ENCODE results near the gene RBM45. TPM values are rescaled to one million over a fixed set of nuclear protein-coding genes. Genes with fewer than 3 reads are reported as not detected.

Gene RBM45
- polyA plus RNA-seq, 2 of the 4 experiments (the other 2 are of a cell fraction) = 15.2 to 20.9 TPM

DNA sequence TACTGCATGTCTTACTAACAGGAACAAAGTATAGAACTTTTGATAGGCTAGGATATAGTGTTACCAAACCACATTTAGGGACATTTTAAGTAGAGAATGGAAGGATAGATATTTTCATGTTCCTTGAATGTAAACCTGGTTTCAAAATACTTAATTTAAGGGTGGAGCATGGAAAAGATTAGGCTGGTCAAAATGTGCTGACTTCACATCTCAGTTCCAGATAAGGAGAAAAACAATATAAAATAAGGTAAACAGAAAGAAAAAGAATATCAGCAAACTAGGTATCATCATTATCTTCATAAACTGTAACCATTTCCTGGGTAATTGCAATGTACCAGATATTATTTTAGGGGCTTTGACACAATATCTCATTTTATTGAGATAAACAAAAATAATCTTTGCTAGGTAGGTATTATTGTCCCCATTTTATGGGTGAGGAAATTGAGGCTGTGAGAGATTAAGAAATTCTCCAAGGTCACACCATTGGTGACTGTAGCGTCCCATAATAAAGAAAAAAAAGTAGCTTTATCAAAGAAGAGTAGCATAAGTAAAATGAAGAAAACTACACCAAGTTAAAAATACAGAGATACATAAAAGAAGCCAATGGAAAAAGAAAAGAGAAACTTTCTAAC lies 43.3 kb upstream of the RBM45 start:
- Histone ChIP-seq H3K4me1 (peaks cover 29% of the 10 kb centered on the region; the same call in 2 of the 3 replicates), H3K9me3 (no peaks in the 10 kb centered on the region), H3K4me2 (peak overlapping the region; percentile 77), H3K27ac (0 out of 6 replicates have a peak overlapping the region, but pooled peaks of 1 of the 2 experiments have one; percentile 58), H3K4me3 (no peak overlapping the region)
- WGBS (ENCODE audit: missing lambda C conversion rate) = 91% methylated on average over 1 of the region's 1 CpG
- no peak for FAIRE-seq
- TF ChIP-seq EHMT2 (IDR thresholded peaks at IDR 0.05; ENCODE audit: low read depth) (no peak), RCOR1 (IDR thresholded peaks at IDR 0.05; ENCODE audit: low read depth, low read length) (no peak)
- ChIA-PET POLR2A (no interaction called here), CTCF (interaction anchor here (0.6 to 1.5 kb wide), 4 partner anchors 9 to 85 kb away, joined by 3 to 23 read pairs (median 4); no protein-coding TSS in a partner anchor)
- no peak for ATAC-seq
- DNase-seq (ENCODE audit: low read depth in 1 of 2, low spot score in 1 of 2) = no peak

DNA sequence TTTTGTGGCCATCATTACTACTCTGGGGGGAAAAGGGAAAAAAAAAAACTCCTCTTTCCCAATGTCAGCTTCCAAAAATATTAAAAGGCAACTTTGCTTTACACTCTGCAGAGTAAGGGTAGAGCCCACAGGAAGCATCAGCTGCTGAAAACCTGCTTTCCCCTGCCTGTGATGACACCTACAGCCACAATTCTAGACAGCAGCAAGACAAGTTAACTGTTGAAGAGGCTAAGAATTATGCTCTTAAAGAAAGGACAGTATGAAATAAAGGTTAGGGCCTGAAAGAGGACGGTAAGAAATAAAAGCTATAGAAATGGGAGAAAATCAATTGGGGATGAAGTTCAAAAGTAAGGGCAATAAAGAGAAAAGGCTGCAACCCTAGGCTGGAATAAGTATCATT lies 42.7 kb upstream of the RBM45 start:
- no peaks in the 10 kb centered on the region for H3K9me3 ChIP-seq
- DNase-seq (ENCODE audit: low read depth in 1 of 2, low spot score in 1 of 2) = peak in 1 of 2 experiments; percentile 58
- H3K4me1 ChIP-seq = peaks cover 35% of the 10 kb centered on the region; the same call in 2 of the 3 replicates
- FAIRE-seq = no peak
- TF ChIP-seq, protein P1, sequence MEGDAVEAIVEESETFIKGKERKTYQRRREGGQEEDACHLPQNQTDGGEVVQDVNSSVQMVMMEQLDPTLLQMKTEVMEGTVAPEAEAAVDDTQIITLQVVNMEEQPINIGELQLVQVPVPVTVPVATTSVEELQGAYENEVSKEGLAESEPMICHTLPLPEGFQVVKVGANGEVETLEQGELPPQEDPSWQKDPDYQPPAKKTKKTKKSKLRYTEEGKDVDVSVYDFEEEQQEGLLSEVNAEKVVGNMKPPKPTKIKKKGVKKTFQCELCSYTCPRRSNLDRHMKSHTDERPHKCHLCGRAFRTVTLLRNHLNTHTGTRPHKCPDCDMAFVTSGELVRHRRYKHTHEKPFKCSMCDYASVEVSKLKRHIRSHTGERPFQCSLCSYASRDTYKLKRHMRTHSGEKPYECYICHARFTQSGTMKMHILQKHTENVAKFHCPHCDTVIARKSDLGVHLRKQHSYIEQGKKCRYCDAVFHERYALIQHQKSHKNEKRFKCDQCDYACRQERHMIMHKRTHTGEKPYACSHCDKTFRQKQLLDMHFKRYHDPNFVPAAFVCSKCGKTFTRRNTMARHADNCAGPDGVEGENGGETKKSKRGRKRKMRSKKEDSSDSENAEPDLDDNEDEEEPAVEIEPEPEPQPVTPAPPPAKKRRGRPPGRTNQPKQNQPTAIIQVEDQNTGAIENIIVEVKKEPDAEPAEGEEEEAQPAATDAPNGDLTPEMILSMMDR (IDR thresholded peaks at IDR 0.05) = peak; percentile 28; the same call in 2 of the 3 replicates
- TF ChIP-seq KDM5A (IDR thresholded peaks at IDR 0.05) (peak; percentile 67; the same call in 1 of the 2 replicates), RAD21 (conservative IDR thresholded peaks at IDR 0.05 in 1 of 2, IDR thresholded peaks at IDR 0.05 in 1 of 2) (peak; percentile 45 to 59), NR3C1 (IDR thresholded peaks at IDR 0.05) (no peak), SMC3 (IDR thresholded peaks at IDR 0.05) (peak; percentile 40; the same call in 1 of the 3 replicates)
- ChIA-PET CTCF (interaction anchor here (0.6 to 1.5 kb wide), 8 partner anchors 10 to 349 kb away, joined by 3 to 23 read pairs (median 4); partner anchors contain the start of gene RBM45), POLR2A (interaction anchor here (0.5 kb wide), 1 partner anchor 18 kb away, joined by 3 read pairs; no protein-coding TSS in a partner anchor)
- ATAC-seq = no peak
- 0 out of 6 replicates have a peak overlapping the region, but pooled peaks of 1 of the 2 experiments have one; percentile 58 for H3K27ac ChIP-seq
- no peak overlapping the region for H3K4me3 ChIP-seq
- 6% methylated on average over 1 of the region's 1 CpG for WGBS (ENCODE audit: missing lambda C conversion rate)
- peak overlapping the region; percentile 77 for H3K4me2 ChIP-seq

DNA sequence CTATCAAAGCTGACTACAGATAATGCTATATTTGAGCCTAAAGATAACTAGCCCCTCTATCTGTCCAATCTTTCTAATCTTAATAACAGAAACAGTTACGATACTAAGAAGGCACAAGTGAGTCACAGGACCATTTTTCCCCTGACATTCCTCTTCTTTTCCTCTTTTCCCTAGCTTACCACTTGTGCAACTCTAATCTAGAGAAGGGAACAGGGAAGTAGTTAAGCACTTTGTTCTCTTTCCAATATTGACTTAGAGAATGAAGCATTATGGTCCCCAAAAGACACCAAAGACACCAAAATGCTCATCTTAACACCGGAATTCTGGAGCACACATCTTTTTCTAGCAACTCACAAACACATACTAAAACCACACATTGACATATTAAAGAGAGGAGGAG lies 41.4 kb upstream of the RBM45 start:
- ChIA-PET CTCF (interaction anchor here (0.8 to 1.9 kb wide), 3 partner anchors 13 to 343 kb away, joined by 3 to 7 read pairs (median 3); partner anchors contain the start of gene RBM45), POLR2A (no interaction called here)
- H3K27ac ChIP-seq = peak overlapping the region; percentile 30 to 32; a peak in 4 of 6 replicates
- H3K4me2 ChIP-seq = peak overlapping the region; percentile 77
- WGBS (ENCODE audit: missing lambda C conversion rate) = 18% methylated on average over 2 of the region's 2 CpGs
- TF ChIP-seq CEBPB (IDR thresholded peaks at IDR 0.05) = peak; percentile 8 to 22; a peak in 1 of 4 replicates
- TF ChIP-seq ZC3H11A (IDR thresholded peaks at IDR 0.05) = no peak
- TF ChIP-seq, protein P2, sequence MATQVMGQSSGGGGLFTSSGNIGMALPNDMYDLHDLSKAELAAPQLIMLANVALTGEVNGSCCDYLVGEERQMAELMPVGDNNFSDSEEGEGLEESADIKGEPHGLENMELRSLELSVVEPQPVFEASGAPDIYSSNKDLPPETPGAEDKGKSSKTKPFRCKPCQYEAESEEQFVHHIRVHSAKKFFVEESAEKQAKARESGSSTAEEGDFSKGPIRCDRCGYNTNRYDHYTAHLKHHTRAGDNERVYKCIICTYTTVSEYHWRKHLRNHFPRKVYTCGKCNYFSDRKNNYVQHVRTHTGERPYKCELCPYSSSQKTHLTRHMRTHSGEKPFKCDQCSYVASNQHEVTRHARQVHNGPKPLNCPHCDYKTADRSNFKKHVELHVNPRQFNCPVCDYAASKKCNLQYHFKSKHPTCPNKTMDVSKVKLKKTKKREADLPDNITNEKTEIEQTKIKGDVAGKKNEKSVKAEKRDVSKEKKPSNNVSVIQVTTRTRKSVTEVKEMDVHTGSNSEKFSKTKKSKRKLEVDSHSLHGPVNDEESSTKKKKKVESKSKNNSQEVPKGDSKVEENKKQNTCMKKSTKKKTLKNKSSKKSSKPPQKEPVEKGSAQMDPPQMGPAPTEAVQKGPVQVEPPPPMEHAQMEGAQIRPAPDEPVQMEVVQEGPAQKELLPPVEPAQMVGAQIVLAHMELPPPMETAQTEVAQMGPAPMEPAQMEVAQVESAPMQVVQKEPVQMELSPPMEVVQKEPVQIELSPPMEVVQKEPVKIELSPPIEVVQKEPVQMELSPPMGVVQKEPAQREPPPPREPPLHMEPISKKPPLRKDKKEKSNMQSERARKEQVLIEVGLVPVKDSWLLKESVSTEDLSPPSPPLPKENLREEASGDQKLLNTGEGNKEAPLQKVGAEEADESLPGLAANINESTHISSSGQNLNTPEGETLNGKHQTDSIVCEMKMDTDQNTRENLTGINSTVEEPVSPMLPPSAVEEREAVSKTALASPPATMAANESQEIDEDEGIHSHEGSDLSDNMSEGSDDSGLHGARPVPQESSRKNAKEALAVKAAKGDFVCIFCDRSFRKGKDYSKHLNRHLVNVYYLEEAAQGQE (IDR thresholded peaks at IDR 0.05) = no peak
- TF ChIP-seq JUNB (IDR thresholded peaks at IDR 0.05) = 0 out of 2 replicates have a peak, but pooled peaks have one; percentile 19
- H3K9me3 ChIP-seq = no peaks in the 10 kb centered on the region
- DNase-seq (ENCODE audit: low read depth in 1 of 2, low spot score in 1 of 2) (peak in 1 of 2 experiments; percentile 26), ATAC-seq (no peak), FAIRE-seq (no peak)
- peak overlapping the region; percentile 26; the same call in 2 of the 3 replicates for H3K4me3 ChIP-seq
- H3K4me1 ChIP-seq = peaks cover 41% of the 10 kb centered on the region; the same call in 2 of the 3 replicates
